Cardiac fibroblast (primary cell): ENCODE data around the gene MIDN.

Experiments
- DNase-seq, 2 donors: peaks; one replicate each; pipeline versions ENCODE4 v3.0.0 to v3.0.0-alpha.2; 2010; ENCODE audit warnings: low read depth in 2 of 2
- H3K4me3 ChIP-seq, 2 donors: replicated peaks in 1 of 2; 1 replicate in 1 of 2; 2 replicates in 1 of 2; pipeline ENCODE4 v1.5.1; 2011; ENCODE audit warnings: low read depth in 2 of 2, low read length in 2 of 2, mild to moderate bottlenecking in 2 of 2, moderate library complexity in 1 of 2
- TF ChIP-seq, protein P1 (sequence below): IDR thresholded peaks from one replicate; pipeline ENCODE4 v1.5.1; 2011; ENCODE audit warnings: low read depth, mild to moderate bottlenecking, low read length, inconsistent platforms

MIDN gene

DNA sequence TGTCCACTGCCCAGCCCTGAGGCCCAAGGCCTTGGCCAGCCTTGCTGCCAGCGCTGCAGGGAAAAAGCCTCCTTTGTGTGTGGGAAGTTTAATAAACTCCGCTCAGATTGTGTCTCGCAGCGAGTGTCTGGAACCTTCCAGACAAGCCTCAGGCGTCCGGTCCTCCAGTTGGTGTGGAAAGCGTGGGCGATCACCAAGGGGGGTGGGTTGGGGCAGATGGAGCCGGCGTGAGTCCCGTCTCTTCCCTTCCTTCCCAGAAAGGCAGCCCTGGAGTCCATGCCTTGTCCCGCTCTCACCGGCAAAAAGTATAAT is 38.2 kb upstream of the MIDN start:
- no peak overlapping the region for H3K4me3 ChIP-seq
- TF ChIP-seq, protein P1, sequence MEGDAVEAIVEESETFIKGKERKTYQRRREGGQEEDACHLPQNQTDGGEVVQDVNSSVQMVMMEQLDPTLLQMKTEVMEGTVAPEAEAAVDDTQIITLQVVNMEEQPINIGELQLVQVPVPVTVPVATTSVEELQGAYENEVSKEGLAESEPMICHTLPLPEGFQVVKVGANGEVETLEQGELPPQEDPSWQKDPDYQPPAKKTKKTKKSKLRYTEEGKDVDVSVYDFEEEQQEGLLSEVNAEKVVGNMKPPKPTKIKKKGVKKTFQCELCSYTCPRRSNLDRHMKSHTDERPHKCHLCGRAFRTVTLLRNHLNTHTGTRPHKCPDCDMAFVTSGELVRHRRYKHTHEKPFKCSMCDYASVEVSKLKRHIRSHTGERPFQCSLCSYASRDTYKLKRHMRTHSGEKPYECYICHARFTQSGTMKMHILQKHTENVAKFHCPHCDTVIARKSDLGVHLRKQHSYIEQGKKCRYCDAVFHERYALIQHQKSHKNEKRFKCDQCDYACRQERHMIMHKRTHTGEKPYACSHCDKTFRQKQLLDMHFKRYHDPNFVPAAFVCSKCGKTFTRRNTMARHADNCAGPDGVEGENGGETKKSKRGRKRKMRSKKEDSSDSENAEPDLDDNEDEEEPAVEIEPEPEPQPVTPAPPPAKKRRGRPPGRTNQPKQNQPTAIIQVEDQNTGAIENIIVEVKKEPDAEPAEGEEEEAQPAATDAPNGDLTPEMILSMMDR: no peak
- DNase-seq: no peak

DNA sequence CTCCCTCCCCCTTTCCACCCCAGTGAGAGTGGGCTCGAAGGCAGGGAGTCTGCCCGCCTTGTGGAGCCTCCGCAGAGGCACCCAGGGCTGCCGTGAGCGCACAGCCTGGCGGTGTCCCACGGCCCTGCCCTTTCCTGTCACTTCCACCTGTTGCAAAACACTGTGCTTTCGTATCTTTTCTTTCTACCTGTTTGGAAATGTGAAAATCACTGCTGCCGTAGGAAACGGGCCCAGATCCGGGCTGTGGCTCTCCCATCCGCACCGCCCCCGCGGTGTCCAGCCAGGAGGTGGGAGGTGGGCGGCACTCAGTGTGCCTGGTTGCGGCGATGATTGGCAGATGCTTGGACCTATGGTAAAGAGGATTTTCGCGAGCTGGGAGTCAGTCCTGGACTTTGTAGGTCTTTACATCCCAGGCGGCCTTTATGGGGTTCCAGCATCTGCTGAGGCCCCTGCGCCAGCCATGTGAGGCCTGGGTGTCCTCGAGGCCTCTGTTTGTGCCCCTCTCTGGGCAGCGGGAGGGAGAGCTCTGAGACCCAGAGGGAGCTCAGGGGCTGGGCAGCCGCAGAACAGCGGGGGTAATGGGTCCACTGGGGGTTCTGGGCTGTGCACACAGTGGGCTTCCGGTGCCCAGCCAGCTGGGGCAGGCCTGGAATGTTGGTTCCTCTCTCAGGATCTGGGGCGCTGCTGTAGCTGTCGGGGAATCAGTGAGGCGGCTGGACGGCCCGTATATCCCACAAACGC is 36.7 kb upstream of the MIDN start:
- TF ChIP-seq, protein P1: no peak
- no peak overlapping the region for H3K4me3 ChIP-seq
- peak in 1 of 2 donors; percentile 36 for DNase-seq

DNA sequence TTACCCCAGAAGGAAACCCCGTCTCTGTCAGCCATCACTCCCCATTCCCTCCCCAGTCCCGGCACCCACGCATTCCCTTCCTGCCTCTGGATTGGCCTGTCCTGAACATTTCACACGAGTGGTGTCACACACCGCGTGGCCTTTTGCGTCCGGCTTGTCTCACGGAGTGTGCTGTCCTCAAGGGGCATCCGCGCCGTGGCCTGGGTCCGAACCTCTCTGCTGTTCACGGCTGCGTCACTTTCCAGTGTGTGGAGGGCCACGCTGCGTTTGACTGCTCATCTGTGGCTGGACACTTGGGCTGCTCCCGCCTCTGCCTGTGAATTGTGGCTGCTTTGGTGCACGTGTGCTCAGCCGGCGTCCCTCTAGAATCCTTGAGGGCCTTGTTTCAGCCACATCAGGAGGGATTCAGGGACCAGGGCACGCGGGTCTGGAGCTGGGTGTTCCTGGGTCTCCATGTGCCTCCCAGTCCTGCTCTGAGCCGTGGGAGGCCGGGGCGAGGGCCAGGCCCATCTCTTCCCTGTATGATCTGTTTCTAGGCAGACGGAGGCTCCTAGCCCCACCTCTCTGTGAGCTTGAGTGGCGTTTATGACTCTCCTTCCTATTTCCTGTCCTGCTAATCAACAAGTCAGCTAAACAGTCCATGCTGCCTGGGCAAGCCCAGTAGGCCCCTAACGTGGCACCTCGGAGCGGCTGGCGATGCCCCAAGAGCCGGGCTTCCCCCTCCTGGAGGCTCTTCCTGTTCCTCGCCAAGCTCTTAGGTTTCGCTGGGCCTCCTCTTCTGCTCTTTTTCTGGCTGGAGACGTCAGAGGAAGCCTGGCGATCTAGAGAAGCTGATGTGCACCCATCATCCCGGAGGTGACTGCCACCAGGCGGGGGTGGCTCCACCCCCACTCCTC is 34.7 kb upstream of the MIDN start:
- peak; percentile 52 to 81 for DNase-seq
- TF ChIP-seq, protein P1: no peak
- no peak overlapping the region for H3K4me3 ChIP-seq

DNA sequence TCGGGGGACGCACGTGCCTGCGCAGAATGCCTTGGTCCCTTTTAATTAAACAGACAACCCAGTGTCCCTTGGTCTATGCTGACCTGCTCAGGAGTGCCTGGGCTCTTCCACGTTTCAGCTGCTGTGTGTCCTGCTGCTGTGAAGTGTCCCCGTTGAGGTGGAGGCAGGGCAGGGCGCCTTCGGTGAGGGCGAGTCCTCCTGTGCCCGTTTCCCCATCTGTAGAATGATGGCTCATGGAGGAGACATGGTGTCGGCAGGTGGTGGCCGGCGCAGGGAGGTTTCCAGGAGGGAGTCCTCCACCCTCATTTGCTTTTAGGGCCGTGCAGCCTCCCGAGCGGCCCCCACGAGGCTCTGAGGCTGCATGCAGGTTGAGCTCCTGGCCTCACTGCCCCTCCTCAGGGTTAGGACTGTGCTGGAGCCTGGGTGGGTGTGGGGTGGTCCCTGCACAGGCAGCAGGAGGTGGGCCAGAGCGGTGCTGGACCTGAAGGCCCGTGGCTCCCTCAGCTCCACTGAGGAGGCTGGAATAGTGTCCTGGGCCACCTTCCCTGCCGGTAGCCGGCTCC is 34.0 kb upstream of the MIDN start:
- TF ChIP-seq, protein P1: no peak
- no peak for DNase-seq
- no peak overlapping the region for H3K4me3 ChIP-seq

DNA sequence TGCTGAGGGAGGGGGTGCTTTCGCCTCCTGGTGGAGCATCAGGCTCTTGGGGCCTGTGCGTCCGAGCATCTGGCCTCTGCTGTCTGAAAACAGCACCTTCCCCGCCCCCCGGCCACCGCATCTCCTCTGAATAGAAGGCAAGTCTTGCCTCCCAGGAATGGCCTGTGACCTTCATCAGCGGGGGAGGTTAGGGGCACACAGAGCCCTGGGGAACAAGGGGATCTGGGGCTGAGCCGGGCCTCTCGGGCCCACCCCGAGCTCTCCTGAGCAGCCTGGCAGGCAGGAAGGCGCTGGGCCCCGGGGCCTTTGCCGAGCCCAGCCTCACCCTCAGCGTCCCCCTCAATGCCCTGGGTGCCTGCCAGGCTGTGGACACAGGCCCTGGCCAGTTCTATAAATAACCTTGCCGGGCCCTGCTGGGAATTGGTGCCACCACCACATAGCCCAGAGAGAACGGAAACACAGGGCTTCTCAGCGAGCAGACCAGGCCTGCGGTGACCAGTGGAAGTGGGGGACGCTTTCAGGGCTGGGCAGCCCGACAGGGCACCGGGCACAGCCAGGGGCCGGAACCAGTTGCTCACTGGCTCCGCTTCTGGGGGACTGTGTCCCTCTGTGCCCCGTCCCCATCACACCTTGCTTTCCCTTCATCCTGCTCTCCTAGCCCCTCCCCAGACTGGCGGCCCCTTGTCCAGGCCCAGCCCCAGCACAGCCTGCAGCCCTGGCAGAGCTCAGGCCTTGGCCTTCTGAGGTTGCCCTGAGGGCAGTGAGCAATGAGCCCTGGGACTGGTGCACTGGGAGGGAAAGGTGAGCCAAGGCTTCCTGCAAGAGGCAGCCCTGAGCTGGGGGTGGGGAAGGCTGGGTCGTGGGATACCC is 33.3 kb upstream of the MIDN start:
- DNase-seq: no peak
- H3K4me3 ChIP-seq: no peak overlapping the region

DNA sequence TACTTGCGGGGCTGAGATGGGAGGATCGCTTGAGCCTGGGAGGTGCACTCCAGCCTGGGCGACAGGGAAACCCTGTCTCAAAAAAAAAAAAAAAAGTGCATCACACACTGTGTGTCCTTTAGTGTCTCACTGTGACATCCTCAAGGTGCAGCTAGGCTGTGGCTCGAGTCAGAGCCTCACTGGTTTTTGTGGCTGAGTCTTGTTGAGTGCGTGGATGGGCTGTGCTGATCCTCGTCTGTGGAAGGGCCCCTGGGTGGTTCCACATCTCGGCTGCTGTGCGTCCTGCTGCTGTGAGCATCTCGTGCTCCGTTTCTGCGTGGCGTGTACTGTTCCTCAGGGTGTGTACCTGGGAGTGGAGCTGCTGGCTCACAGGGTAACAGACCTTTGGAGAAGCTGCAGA is 31.6 kb upstream of the MIDN start:
- no peak overlapping the region for H3K4me3 ChIP-seq
- TF ChIP-seq, protein P1: no peak
- DNase-seq: no peak

More for the DNA sequence above, 33.3 kb upstream of the MIDN start:
- TF ChIP-seq, protein P1: no peak
